Measurements from ENCODE around the gene IRX2.

- TF ChIP-seq CTCF (IDR thresholded peaks at IDR 0.05; ENCODE audit: low read depth, low read length): no peak
- no peak for TF ChIP-seq EZH2phosphoT487 (IDR thresholded peaks at IDR 0.05; ENCODE audit: low read depth)
Measured at GRCh38 chr5:2759696-2760461, 8.4 kb upstream of the IRX2 start.

Measured in OCI-LY3 (cell line).